Ishikawa (cell line): Measurements from ENCODE around the gene FBF1.

Source experiments
- CEBPB ChIP-seq: IDR thresholded peaks from 2 replicates; pipeline ENCODE4 v1.6.1; 2012
- CREB1 ChIP-seq: IDR thresholded peaks from 2 replicates; pipeline ENCODE4 v1.6.1; 2012; ENCODE audit warnings: low read depth
- EGR1 ChIP-seq: IDR thresholded peaks from 2 replicates; pipeline ENCODE4 v1.6.1; 2012
- EP300 ChIP-seq: IDR thresholded peaks from 2 replicates; pipeline ENCODE4 v1.6.1; 2012; ENCODE audit warnings: borderline replicate concordance
- FOXM1 ChIP-seq: IDR thresholded peaks from 2 replicates; pipeline ENCODE4 v1.6.1; 2012; ENCODE audit warnings: low read depth, borderline replicate concordance
- MAX ChIP-seq: IDR thresholded peaks from 2 replicates; pipeline ENCODE4 v1.6.1; 2012
- NFIC ChIP-seq: IDR thresholded peaks from 2 replicates; pipeline ENCODE4 v1.6.1; 2012
- RAD21 ChIP-seq: IDR thresholded peaks from 2 replicates; pipeline ENCODE4 v1.6.1; 2012; ENCODE audit warnings: low read depth
- REST ChIP-seq: IDR thresholded peaks from 2 replicates; pipeline ENCODE4 v1.6.1; 2012; ENCODE audit warnings: low read depth, mild to moderate bottlenecking
- TAF1 ChIP-seq: IDR thresholded peaks from 2 replicates; pipeline ENCODE4 v1.6.1; 2012; ENCODE audit warnings: low read depth, mild to moderate bottlenecking
- TCF12 ChIP-seq: IDR thresholded peaks from 2 replicates; pipeline ENCODE4 v1.6.1; 2012; ENCODE audit warnings: low read depth
- TEAD4 ChIP-seq: IDR thresholded peaks from 2 replicates; pipeline ENCODE4 v1.6.1; 2012
- YY1 ChIP-seq: IDR thresholded peaks from 2 replicates; pipeline ENCODE4 v1.6.1; 2012; ENCODE audit warnings: low read depth
- ZBTB7A ChIP-seq: IDR thresholded peaks from 2 replicates; pipeline ENCODE4 v1.6.1; 2012; ENCODE audit warnings: low read depth
- TF ChIP-seq, protein P1 (sequence below): IDR thresholded peaks from 2 replicates; pipeline ENCODE4 v1.6.1; 2012

The FBF1 gene

DNA sequence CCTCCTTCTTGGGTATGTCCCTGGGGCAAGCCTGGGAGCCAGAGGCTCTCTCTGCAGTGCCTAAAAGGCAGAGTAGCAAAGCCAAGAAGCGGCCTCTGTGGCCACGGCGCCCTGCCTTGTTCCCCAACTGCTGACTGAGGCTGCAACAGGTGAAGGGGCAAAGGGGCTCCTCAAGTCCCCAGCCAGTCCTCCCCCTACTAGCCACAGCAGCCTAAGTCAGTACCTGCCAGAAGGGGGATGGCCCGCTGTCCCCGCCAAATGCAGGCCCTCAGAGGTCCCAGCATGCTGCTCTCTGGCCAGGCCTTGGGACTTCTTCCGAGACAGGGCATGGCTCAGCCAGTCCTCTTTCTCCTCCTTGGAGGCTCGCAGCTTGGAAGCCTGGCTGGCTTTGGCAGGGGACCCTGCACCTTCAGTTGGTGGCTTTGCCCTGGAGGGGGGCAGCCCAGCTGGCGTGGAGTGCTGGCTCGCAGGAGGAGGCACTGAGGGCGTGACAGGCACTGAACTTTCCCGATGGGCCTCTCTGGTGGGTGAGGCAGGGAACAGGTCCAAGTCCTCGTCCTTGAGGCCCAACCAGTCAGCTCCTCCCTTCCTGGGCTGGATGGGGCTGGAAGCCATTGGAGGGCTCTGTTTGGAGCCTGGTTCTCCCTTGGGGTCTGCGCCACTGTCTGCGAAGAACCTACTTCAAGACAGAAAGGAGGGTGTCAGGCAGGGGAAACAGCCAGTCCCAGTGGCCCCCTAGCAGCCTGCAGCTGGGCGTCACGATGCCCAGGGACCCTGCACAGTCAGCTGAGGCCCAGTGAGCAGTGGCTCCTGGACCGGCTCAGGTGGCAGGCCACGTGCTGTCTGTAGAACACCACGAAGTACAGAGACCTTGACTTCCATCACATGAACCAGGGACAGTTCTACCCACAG lies 17.6 kb downstream of the FBF1 start:
- TF ChIP-seq RAD21 (no peak), CEBPB (no peak), ZBTB7A (no peak), EGR1 (no peak), NFIC (no peak), TAF1 (no peak), MAX (no peak), YY1 (no peak), FOXM1 (no peak)
- TF ChIP-seq, protein P1, sequence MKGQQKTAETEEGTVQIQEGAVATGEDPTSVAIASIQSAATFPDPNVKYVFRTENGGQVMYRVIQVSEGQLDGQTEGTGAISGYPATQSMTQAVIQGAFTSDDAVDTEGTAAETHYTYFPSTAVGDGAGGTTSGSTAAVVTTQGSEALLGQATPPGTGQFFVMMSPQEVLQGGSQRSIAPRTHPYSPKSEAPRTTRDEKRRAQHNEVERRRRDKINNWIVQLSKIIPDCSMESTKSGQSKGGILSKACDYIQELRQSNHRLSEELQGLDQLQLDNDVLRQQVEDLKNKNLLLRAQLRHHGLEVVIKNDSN: no peak

- TF ChIP-seq TCF12 (no peak), MAX (no peak), EGR1 (no peak), TAF1 (no peak), EP300 (no peak), YY1 (no peak), CREB1 (no peak), REST (no peak), NFIC (no peak), FOXM1 (no peak), RAD21 (no peak), TEAD4 (no peak), ZBTB7A (no peak), CEBPB (no peak)
- TF ChIP-seq, protein P1: no peak
Measured at GRCh38 chr17:75922173-75922961, 18.5 kb downstream of the FBF1 start.

GRCh38 chr17:75921596-75921995 lies 19.2 kb downstream of the FBF1 start:
- TF ChIP-seq, protein P1: no peak
- TF ChIP-seq TEAD4 (no peak), EGR1 (no peak), EP300 (no peak), NFIC (no peak), CEBPB (no peak), MAX (no peak), TCF12 (no peak), ZBTB7A (no peak), FOXM1 (no peak), CREB1 (no peak), REST (no peak), YY1 (no peak), TAF1 (no peak), RAD21 (no peak)

DNA sequence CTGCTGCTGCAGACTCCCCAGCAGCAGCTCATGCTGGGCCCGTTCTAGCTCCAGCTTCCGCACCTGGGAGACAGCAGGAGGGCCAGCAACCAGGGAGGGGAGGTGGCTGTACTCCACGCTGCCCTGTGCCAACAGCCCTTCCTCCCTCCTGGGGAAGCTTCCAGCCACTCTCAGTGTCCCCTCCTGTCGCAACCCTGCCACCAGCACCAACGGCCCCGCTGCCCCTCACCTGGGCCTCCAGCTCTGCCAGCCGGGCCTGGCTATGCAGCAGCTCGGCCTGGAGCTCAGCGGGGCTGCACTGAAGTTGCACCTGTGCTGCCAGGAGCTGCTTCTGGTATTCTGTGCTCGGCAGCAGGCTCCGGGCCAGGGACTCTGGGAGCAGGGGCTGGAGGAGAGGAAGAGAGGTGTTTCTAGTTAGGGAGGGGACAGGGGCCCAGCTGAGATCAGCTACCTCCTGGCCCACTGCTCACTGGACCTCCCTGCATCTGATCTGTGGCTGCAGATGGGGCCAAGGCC lies 20.7 kb downstream of the FBF1 start:
- no peak for TF ChIP-seq NFIC
- TF ChIP-seq CREB1: no peak
- TF ChIP-seq RAD21: no peak
- TF ChIP-seq EP300: no peak
- TF ChIP-seq REST: no peak
- no peak for TF ChIP-seq FOXM1
- TF ChIP-seq TEAD4: no peak
- no peak for TF ChIP-seq YY1
- TF ChIP-seq MAX: no peak
- TF ChIP-seq ZBTB7A: no peak
- TF ChIP-seq TAF1: no peak
- no peak for TF ChIP-seq EGR1
- TF ChIP-seq, protein P1: no peak
- no peak for TF ChIP-seq TCF12
- no peak for TF ChIP-seq CEBPB
